ENCODE results near the gene MEF2C. TPM values are rescaled to one million over a fixed set of nuclear protein-coding genes. Genes with fewer than 3 reads are reported as not detected.

Gene MEF2C
- total and polyA plus RNA-seq, 2 of the 13 experiments (the other 11 are each of a cell fraction or from before 2014, with no cell fraction given) = 0.02 TPM; not detected in 1

DNA sequence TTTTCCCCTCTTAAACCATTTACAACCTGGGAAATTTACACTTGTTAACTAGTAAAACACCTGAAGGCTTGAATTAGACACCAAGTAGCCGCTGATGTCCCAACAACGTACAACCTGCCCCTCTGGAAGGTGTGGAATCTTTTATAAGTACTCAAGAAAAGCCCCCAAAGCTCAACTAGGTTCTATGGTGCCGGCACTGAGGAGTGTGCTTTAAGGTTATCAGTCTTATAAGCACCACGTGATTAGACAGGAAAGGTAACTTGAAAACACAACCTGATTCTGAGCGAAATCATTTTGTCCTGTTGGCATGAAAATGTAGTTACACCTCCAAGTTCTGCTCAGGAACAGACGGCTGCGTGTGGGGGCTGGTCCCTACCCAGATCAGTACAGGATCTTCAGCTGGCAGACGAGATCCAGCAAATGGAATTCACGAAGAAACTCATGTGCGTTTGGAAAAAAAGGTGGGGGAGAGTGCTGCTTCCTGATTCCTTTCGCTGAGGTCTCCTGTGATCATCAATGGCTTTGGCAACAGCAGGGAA lies 195.5 kb downstream of the MEF2C start:
- WGBS (ENCODE audit: low lambda C conversion rate) = 12% methylated on average over 11 of the region's 11 CpGs
- H2AFZ ChIP-seq (ENCODE audit: low read length) = no peak overlapping the region
- in situ Hi-C loops (cut with HindIII; ENCODE audit: extremely low pct_ligation_motif_present, low pct_unique_long_range_greater_than_20kb) (loop anchor here (5.0 to 25.0 kb wide), 2 partner anchors 905 to 1275 kb away; partner anchors contain the start of gene CCNH), intact Hi-C loops (cut with micrococcal nuclease; ENCODE audit: unreplicated experiment) (no loop called here)
- peaks cover 5 to 85% of the 10 kb centered on the region in 2 experiments; a peak in 3 of 5 replicates for H3K27me3 ChIP-seq (ENCODE audit: control insufficient read depth in 1 of 2, insufficient read depth in 2 of 2, low read length in 2 of 2)
- FAIRE-seq (no peak), DNase-seq (ENCODE audit: low spot score) (no peak), ATAC-seq (no peak)
- H3K4me3 ChIP-seq (replicated peaks in 1 of 3; ENCODE audit: insufficient read depth in 1 of 3, low read depth in 2 of 3, low read length in 3 of 3) = no peak overlapping the region
- H3K4me1 ChIP-seq (ENCODE audit: insufficient read depth, low read length) = no peaks in the 10 kb centered on the region
- H3K9me3 ChIP-seq (ENCODE audit: low read length) = no peaks in the 10 kb centered on the region
- TF ChIP-seq, protein P1, sequence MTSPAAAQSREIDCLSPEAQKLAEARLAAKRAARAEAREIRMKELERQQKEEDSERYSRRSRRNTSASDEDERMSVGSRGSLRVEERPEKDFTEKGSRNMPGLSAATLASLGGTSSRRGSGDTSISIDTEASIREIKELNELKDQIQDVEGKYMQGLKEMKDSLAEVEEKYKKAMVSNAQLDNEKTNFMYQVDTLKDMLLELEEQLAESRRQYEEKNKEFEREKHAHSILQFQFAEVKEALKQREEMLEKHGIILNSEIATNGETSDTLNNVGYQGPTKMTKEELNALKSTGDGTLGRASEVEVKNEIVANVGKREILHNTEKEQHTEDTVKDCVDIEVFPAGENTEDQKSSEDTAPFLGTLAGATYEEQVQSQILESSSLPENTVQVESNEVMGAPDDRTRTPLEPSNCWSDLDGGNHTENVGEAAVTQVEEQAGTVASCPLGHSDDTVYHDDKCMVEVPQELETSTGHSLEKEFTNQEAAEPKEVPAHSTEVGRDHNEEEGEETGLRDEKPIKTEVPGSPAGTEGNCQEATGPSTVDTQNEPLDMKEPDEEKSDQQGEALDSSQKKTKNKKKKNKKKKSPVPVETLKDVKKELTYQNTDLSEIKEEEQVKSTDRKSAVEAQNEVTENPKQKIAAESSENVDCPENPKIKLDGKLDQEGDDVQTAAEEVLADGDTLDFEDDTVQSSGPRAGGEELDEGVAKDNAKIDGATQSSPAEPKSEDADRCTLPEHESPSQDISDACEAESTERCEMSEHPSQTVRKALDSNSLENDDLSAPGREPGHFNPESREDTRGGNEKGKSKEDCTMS (CRISPR knock-in tag; conservative IDR thresholded peaks at IDR 0.05) = no peak
- TF ChIP-seq HOXA7 (CRISPR knock-in tag; IDR thresholded peaks at IDR 0.05) = no peak
- TF ChIP-seq, protein P2, sequence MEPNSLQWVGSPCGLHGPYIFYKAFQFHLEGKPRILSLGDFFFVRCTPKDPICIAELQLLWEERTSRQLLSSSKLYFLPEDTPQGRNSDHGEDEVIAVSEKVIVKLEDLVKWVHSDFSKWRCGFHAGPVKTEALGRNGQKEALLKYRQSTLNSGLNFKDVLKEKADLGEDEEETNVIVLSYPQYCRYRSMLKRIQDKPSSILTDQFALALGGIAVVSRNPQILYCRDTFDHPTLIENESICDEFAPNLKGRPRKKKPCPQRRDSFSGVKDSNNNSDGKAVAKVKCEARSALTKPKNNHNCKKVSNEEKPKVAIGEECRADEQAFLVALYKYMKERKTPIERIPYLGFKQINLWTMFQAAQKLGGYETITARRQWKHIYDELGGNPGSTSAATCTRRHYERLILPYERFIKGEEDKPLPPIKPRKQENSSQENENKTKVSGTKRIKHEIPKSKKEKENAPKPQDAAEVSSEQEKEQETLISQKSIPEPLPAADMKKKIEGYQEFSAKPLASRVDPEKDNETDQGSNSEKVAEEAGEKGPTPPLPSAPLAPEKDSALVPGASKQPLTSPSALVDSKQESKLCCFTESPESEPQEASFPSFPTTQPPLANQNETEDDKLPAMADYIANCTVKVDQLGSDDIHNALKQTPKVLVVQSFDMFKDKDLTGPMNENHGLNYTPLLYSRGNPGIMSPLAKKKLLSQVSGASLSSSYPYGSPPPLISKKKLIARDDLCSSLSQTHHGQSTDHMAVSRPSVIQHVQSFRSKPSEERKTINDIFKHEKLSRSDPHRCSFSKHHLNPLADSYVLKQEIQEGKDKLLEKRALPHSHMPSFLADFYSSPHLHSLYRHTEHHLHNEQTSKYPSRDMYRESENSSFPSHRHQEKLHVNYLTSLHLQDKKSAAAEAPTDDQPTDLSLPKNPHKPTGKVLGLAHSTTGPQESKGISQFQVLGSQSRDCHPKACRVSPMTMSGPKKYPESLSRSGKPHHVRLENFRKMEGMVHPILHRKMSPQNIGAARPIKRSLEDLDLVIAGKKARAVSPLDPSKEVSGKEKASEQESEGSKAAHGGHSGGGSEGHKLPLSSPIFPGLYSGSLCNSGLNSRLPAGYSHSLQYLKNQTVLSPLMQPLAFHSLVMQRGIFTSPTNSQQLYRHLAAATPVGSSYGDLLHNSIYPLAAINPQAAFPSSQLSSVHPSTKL (CRISPR knock-in tag; IDR thresholded peaks at IDR 0.05) = no peak
- TF ChIP-seq, protein P3, sequence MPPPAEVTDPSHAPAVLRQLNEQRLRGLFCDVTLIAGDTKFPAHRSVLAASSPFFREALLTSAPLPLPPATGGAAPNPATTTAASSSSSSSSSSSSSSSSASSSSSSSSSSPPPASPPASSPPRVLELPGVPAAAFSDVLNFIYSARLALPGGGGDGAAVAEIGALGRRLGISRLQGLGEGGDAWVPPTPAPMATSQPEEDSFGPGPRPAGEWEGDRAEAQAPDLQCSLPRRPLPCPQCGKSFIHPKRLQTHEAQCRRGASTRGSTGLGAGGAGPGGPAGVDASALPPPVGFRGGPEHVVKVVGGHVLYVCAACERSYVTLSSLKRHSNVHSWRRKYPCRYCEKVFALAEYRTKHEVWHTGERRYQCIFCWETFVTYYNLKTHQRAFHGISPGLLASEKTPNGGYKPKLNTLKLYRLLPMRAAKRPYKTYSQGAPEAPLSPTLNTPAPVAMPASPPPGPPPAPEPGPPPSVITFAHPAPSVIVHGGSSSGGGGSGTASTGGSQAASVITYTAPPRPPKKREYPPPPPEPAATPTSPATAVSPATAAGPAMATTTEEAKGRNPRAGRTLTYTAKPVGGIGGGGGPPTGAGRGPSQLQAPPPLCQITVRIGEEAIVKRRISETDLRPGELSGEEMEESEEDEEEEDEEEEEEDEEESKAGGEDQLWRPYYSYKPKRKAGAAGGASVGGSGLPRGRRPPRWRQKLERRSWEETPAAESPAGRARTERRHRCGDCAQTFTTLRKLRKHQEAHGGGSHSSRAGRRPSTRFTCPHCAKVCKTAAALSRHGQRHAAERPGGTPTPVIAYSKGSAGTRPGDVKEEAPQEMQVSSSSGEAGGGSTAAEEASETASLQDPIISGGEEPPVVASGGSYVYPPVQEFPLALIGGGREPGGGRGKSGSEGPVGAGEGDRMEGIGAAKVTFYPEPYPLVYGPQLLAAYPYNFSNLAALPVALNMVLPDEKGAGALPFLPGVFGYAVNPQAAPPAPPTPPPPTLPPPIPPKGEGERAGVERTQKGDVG (CRISPR knock-in tag; IDR thresholded peaks at IDR 0.05; ENCODE audit: borderline replicate concordance) = no peak
- no peak for TF ChIP-seq ATF7 (IDR thresholded peaks at IDR 0.05)
- TF ChIP-seq ATF7 (CRISPR knock-in tag; IDR thresholded peaks at IDR 0.05) = no peak
- no peak for TF ChIP-seq TCF7 (IDR thresholded peaks at IDR 0.05; ENCODE audit: low read depth)
- no peak for TF ChIP-seq ZFP36 (IDR thresholded peaks at IDR 0.05; ENCODE audit: borderline replicate concordance, low read depth, low read length, partially characterized antibody)
- TF ChIP-seq, protein P4, sequence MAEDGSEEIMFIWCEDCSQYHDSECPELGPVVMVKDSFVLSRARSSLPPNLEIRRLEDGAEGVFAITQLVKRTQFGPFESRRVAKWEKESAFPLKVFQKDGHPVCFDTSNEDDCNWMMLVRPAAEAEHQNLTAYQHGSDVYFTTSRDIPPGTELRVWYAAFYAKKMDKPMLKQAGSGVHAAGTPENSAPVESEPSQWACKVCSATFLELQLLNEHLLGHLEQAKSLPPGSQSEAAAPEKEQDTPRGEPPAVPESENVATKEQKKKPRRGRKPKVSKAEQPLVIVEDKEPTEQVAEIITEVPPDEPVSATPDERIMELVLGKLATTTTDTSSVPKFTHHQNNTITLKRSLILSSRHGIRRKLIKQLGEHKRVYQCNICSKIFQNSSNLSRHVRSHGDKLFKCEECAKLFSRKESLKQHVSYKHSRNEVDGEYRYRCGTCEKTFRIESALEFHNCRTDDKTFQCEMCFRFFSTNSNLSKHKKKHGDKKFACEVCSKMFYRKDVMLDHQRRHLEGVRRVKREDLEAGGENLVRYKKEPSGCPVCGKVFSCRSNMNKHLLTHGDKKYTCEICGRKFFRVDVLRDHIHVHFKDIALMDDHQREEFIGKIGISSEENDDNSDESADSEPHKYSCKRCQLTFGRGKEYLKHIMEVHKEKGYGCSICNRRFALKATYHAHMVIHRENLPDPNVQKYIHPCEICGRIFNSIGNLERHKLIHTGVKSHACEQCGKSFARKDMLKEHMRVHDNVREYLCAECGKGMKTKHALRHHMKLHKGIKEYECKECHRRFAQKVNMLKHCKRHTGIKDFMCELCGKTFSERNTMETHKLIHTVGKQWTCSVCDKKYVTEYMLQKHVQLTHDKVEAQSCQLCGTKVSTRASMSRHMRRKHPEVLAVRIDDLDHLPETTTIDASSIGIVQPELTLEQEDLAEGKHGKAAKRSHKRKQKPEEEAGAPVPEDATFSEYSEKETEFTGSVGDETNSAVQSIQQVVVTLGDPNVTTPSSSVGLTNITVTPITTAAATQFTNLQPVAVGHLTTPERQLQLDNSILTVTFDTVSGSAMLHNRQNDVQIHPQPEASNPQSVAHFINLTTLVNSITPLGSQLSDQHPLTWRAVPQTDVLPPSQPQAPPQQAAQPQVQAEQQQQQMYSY (CRISPR knock-in tag; IDR thresholded peaks at IDR 0.05) = no peak
- TF ChIP-seq DMAP1 (CRISPR knock-in tag; IDR thresholded peaks at IDR 0.05) = no peak
- H3K36me3 ChIP-seq (replicated peaks in 1 of 2; ENCODE audit: control insufficient read depth in 1 of 2, insufficient read depth in 2 of 2, low read length in 2 of 2) = no peaks in the 10 kb centered on the region
- H3K4me2 ChIP-seq (ENCODE audit: low read depth, low read length) = no peak overlapping the region
- H4K20me1 ChIP-seq (ENCODE audit: insufficient read depth, low read length) = no peaks in the 10 kb centered on the region
- no peaks in the 10 kb centered on the region for H3K79me2 ChIP-seq (ENCODE audit: insufficient read depth, low read length)
- ChIA-PET CTCF (ENCODE audit: low intra/inter-chr PET ratio, low total read pairs) (no interaction called here), POLR2A (no interaction called here)
- no peak overlapping the region for H3K9ac ChIP-seq (ENCODE audit: insufficient read depth, low read depth, low read length)
- BruUV-seq (replicated peaks) = no TSS peak
- no peak overlapping the region for H3K27ac ChIP-seq (ENCODE audit: extremely low read length, insufficient read depth, low read length)
